GM19238 (cell line): ENCODE data around the gene TNNI3K.

Experiments
- DNase-seq: peaks from one replicate; pipeline ENCODE4 v3.0.0; 2011; ENCODE audit warnings: low spot score; ENCODE audit not compliant: insufficient read length

Gene TNNI3K

GRCh38 chr1:74380252-74380651 is 145.1 kb downstream of the TNNI3K start:
- DNase-seq: no peak

GRCh38 chr1:74388855-74389254 is 153.7 kb downstream of the TNNI3K start:
- DNase-seq: no peak

- DNase-seq: no peak
Measured at GRCh38 chr1:74392186-74392585, 157.0 kb downstream of the TNNI3K start.

GRCh38 chr1:74392840-74393239 is 157.7 kb downstream of the TNNI3K start:
- DNase-seq: no peak

- DNase-seq: no peak
Measured at GRCh38 chr1:74395571-74395970, 160.4 kb downstream of the TNNI3K start.

GRCh38 chr1:74396462-74396861 is 161.3 kb downstream of the TNNI3K start:
- no peak for DNase-seq

GRCh38 chr1:74396933-74397332 is 161.7 kb downstream of the TNNI3K start:
- no peak for DNase-seq

- DNase-seq: no peak
Measured at GRCh38 chr1:74399249-74399648, 164.1 kb downstream of the TNNI3K start.

- DNase-seq: no peak
Measured at GRCh38 chr1:74402873-74403272, 167.7 kb downstream of the TNNI3K start.

GRCh38 chr1:74403606-74404005 is 168.4 kb downstream of the TNNI3K start:
- no peak for DNase-seq

GRCh38 chr1:74406759-74407158 is 171.6 kb downstream of the TNNI3K start:
- DNase-seq: no peak

- no peak for DNase-seq
Measured at GRCh38 chr1:74407902-74408301, 172.7 kb downstream of the TNNI3K start.

- DNase-seq: no peak
Measured at GRCh38 chr1:74412244-74412643, 177.1 kb downstream of the TNNI3K start.

- DNase-seq: no peak
Measured at GRCh38 chr1:74415935-74416334, 180.7 kb downstream of the TNNI3K start.

- DNase-seq: no peak
Measured at GRCh38 chr1:74419611-74420010, 184.4 kb downstream of the TNNI3K start.

- DNase-seq: no peak
Measured at GRCh38 chr1:74420467-74420866, 185.3 kb downstream of the TNNI3K start.

GRCh38 chr1:74422421-74423292 is 187.5 kb downstream of the TNNI3K start:
- no peak for DNase-seq

GRCh38 chr1:74423471-74423870 is 188.3 kb downstream of the TNNI3K start:
- no peak for DNase-seq

- no peak for DNase-seq
Measured at GRCh38 chr1:74425676-74426075, 190.5 kb downstream of the TNNI3K start.

GRCh38 chr1:74426208-74426937 is 191.2 kb downstream of the TNNI3K start:
- no peak for DNase-seq

- no peak for DNase-seq
Measured at GRCh38 chr1:74427681-74428080, 192.5 kb downstream of the TNNI3K start.

- no peak for DNase-seq
Measured at GRCh38 chr1:74429580-74429979, 194.4 kb downstream of the TNNI3K start.
